HL-60 (cell line): ENCODE results near the gene CSNK1D.

Experiments
- CTCF ChIP-seq: IDR thresholded peaks from one replicate; pipeline ENCODE4 v1.5.1; 2011; ENCODE audit warnings: low read length, control low read depth, inconsistent platforms; ENCODE audit not compliant: insufficient read depth
- GABPA ChIP-seq: IDR thresholded peaks from 2 replicates; pipeline ENCODE4 v1.6.1; 2012; ENCODE audit warnings: low read depth
- POLR2AphosphoS5 ChIP-seq: IDR thresholded peaks from 2 replicates; pipeline ENCODE4 v1.6.1; 2012; ENCODE audit warnings: low read depth
- REST ChIP-seq: IDR thresholded peaks from 2 replicates; pipeline ENCODE4 v1.6.1; 2012; ENCODE audit warnings: low read depth; ENCODE audit not compliant: insufficient replicate concordance
- SPI1 ChIP-seq: IDR thresholded peaks from 2 replicates; pipeline ENCODE4 v1.6.1; 2012; ENCODE audit warnings: low read depth, mild to moderate bottlenecking, borderline replicate concordance

- TF ChIP-seq CTCF (no peak), POLR2AphosphoS5 (no peak), REST (no peak), GABPA (no peak), SPI1 (no peak)
These were observed 54.4 kb downstream of the CSNK1D start for GRCh38 chr17:82219083-82219482.
